ENCODE results near the gene TMEM45B. TPM values are rescaled to one million over a fixed set of nuclear protein-coding genes. Genes with fewer than 3 reads are reported as not detected.

TMEM45B gene
- total RNA-seq, 1 donor from 2014 or later = 7.6 TPM

Small RNA genes within 50 kb of the gene (small RNA-seq; reads per million reads assigned to genes)
- not detected for gene AP003327.1 (ENCODE audit: low replicate concordance)

Other genes with a start within 250 kb of the TMEM45B start
- gene NFRKB, start 79.7 kb downstream of the TMEM45B start, total RNA-seq = 23.9 TPM
- gene PRDM10, start 187.0 kb downstream of the TMEM45B start, total RNA-seq = 5.7 TPM

Measured in skin of body (tissue), 2 donors.